Astrocyte of the cerebellum (primary cell): Measurements from ENCODE around the gene JPH2.

Experiments used
- DNase-seq: peaks from one replicate; pipeline ENCODE4 v3.0.0-alpha.2; 2011; ENCODE audit warnings: low read depth
- H3K4me3 ChIP-seq: 2 replicates; pipeline ENCODE4 v1.5.1; 2011; ENCODE audit warnings: mild to moderate bottlenecking, low read depth, low read length, moderate library complexity
- in situ Hi-C: cut with HindIII; loops from 2 replicates; pipeline ENCODE4 v1.10.0; 2017; ENCODE audit warnings: low sequenced_read_pairs
- TF ChIP-seq, protein P1 (sequence below): IDR thresholded peaks from 2 replicates; pipeline ENCODE4 v1.5.1; 2012; ENCODE audit warnings: low read length, low read depth, moderate library complexity, mild to moderate bottlenecking; ENCODE audit errors: missing control alignments

The JPH2 gene

DNA sequence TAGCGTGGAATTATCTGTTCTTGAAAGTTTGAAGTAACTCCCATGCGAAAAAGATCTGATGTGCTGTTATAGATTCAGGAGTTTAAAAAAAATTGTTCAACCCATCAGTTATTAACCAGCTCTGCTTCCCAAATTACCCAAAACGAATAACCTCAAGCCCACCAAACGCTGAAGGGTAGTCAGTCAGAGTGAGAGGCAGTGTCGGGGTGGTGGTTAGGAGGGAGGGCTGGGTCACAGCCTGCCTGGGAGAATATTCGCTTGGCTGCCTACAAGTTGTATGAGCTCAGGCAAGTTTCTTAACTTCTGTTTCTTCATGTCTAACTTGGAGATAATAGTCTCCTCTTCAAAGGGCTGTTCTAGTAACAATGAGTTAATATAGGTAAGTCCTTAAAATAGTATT, 114.6 kb downstream of the JPH2 start:
- no peak overlapping the region for H3K4me3 ChIP-seq
- TF ChIP-seq, protein P1, sequence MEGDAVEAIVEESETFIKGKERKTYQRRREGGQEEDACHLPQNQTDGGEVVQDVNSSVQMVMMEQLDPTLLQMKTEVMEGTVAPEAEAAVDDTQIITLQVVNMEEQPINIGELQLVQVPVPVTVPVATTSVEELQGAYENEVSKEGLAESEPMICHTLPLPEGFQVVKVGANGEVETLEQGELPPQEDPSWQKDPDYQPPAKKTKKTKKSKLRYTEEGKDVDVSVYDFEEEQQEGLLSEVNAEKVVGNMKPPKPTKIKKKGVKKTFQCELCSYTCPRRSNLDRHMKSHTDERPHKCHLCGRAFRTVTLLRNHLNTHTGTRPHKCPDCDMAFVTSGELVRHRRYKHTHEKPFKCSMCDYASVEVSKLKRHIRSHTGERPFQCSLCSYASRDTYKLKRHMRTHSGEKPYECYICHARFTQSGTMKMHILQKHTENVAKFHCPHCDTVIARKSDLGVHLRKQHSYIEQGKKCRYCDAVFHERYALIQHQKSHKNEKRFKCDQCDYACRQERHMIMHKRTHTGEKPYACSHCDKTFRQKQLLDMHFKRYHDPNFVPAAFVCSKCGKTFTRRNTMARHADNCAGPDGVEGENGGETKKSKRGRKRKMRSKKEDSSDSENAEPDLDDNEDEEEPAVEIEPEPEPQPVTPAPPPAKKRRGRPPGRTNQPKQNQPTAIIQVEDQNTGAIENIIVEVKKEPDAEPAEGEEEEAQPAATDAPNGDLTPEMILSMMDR, result no peak
- no peak for DNase-seq
- in situ Hi-C loops, result no loop called here

DNA sequence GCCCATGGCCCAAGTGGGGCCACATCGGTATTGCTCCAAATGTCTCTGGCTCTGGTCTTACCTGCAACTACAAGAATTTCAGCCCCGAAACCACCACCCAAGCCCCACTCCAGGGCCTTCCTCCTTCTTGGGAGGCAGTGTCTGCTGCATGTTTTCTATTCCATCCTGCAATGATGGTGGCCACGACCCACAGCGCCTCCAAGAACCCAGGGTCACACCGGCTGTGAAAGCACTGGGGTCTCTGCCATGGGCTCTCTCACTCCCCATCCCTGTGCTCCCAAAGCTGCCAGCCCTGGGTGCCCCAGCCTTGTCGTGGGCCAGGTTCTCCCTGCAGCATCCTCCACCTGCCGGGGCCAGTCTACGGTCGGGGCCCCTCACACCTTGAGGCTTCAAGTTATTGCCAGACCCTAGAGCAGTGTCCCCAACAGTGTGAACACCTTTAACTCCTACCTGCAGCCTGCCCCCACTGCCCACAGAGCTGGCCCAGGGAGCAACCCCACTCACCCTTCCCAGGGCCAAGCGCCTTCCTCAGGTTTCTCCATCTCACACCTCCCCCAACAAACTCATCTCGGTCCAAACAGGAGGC, 115.4 kb downstream of the JPH2 start:
- DNase-seq, result no peak
- H3K4me3 ChIP-seq, result no peak overlapping the region
- in situ Hi-C loops, result no loop called here
- TF ChIP-seq, protein P1, result no peak

DNA sequence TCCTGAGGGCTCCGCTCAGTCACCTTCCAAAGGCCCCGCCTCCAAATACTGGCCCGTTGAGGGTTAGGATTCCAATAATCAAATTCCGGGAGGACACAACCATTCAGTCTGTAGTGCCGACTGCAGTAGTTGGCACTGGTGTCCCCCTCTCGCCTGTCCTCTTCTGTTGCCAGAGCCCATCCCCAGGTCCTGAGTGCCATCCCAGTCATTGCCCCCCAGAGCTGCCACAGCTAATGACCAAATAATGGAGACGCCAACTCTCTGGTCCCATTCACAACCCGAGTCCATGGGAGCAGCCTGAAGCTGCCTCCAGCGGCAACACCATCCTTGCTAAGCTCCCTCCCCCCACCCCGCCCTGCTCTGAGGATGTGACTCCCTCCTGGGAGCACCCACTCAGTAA, 115.9 kb downstream of the JPH2 start:
- in situ Hi-C loops, result no loop called here
- TF ChIP-seq, protein P1, result no peak
- DNase-seq, result no peak
- no peak overlapping the region for H3K4me3 ChIP-seq

DNA sequence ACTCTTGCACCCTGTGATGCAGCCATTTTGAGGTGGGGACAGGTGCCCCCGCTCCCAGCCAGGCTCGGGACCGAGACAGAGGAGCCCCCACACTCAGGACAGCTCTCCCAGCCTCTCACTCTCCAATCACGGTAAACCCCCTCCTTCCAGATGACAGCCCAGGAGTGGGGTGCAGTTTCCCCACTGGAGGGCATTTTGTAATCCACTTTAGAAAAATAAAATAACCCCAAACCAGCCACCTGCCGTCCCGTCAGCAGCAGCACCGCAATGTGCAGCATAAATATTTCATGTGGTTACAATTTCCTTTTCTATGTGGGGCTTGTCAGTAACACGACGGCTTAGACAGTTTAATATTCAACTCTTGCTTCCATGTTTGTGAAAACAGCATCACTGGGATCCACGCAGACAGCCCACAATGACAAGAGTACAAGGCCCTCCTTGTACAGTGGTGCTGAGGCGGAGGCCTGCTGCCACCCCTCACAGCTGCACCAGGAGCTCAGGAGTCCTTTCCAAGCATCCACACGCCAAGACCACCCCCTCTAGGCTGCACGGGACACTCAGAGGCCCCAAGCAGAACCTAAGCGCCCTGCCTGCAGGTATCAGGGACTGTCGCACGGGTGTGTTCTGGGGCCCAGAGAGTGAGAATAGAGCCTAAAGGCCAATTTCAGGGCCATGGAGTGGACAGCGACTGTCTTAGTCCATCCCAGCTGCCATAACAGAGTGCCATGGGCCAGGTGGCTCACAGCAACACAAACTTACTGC, 116.7 kb downstream of the JPH2 start:
- in situ Hi-C loops, result no loop called here

DNA sequence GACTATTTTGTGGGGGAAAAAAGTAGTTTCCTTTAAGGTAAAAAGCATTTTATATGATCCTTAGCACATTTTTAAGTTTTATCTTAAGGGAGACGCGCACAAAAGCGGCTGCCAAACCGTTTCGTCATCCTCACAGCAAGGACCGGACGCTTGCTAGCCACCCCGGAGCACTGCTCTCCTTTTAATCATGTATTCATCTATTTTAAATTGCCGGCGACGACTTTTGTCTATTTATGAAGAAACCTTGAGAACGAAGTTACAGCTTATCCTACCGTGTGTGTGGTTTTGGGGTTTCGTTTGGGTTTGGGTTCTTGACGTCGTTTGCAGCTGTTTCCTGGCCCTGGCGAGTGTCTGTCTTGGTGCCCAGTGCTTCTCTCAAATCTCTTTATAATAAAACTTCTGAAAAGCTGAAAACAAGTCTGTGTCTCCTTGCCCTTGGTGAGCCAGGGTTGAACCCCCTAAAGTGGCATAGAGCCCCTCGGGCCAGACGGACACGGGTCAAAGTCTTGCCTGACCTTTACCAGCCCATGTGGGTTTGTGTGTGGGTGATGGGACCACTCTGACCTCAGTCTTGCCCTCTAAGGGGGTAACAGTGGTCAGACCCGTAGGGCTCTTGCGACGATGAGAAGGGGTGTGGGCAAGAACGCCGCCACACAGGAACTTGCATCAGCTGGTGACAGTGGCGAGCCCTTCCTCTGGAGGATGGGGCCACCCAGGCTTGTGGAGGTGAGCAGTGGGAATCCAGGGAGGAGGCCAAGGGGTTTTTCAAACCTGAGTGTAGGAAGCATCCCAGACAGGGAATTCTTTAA, 117.6 kb downstream of the JPH2 start:
- in situ Hi-C loops, result no loop called here
- TF ChIP-seq, protein P1, result no peak
- DNase-seq, result no peak
- no peak overlapping the region for H3K4me3 ChIP-seq

More for the DNA sequence above, 116.7 kb downstream of the JPH2 start:
- TF ChIP-seq, protein P1, result no peak
- H3K4me3 ChIP-seq, result no peak overlapping the region
- no peak for DNase-seq

DNA sequence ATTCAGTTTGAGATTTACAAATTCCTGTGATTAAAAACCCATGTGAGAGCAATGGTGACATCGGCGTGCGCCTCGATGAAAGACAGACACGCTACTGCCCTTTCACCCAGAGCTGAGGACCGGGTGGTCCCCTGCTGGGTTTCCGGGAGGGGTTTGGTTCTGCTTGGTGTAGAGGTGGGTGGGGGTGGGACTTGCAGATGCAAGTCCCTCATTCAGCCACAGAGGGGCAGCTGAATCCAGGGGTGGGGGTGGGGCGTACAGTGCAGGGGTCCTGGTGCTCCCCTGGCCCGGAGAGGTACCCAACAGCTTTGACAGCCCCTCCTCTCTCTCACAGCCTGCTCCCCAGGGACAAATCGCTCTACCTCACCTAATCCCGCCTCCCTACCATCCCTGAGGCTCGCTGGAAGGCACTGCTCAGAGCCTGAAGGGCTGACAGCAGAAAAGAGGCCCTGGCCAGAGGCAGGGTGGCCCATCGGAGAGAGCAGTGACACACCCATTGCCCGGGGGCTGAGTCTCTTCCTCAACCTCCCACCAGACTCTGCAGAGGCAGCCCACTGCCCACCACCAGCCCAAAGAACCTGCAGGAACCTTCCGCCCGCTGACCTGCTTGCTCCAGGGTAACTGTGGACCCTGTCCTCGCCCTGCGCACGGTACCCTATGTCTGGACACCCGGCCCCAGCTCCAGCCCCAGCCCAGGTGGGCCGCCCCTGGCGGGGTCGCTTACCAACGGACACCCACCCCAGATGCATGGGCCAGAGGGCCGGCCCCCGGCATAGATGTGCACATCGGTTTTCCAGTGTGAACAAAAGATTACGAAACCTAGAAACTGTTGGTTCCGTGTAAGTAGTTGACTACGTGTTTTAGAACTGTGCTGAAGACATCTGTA, 118.4 kb downstream of the JPH2 start:
- no peak for DNase-seq
- in situ Hi-C loops, result no loop called here
- no peak overlapping the region for H3K4me3 ChIP-seq
- TF ChIP-seq, protein P1, result no peak
